WTC11 (cell line): ENCODE data around the gene LRMDA. TPM values are rescaled to one million over a fixed set of nuclear protein-coding genes. Genes with fewer than 3 reads are reported as not detected.

Experiments
- ATAC-seq: fragments of 200-7000 bp; cut with Tn5 transposase; 2 replicates; pipeline ENCODE4 v1.10.0; 2021; ENCODE audit warnings: mild to moderate bottlenecking, moderate library complexity
- CTCF ChIA-PET: fragments of 300-600 bp; sonication (Branson Sonifier 250); formaldehyde crosslinking; loops from one replicate; lab custom pipeline; 2021; ENCODE audit warnings: antibody characterized with exemption; lab: Charles Lee
- POLR2A ChIA-PET: fragments of 350-600 bp; sonication (Branson Sonifier 250); formaldehyde crosslinking; loops from one replicate; lab custom pipeline; 2021; ENCODE audit warnings: antibody characterized with exemption; lab: Charles Lee
- DNase-seq: peaks from one replicate; pipeline ENCODE4 v3.0.0; 2021; ENCODE audit warnings: low spot score
- H3K27ac Mint-ChIP-seq: 2 replicates; pipeline ENCODE4 v1.8.0; 2021; ENCODE audit warnings: mixed read lengths
- H3K27me3 Mint-ChIP-seq: 2 replicates; pipeline ENCODE4 v1.8.0; 2021; ENCODE audit warnings: low read depth, mild to moderate bottlenecking, moderate library complexity, mixed read lengths
- H3K36me3 Mint-ChIP-seq: 2 replicates; pipeline ENCODE4 v1.8.0; 2021; ENCODE audit warnings: mixed read lengths
- H3K4me1 Mint-ChIP-seq: 2 replicates; pipeline ENCODE4 v1.8.0; 2022; ENCODE audit warnings: mixed read lengths
- H3K4me3 Mint-ChIP-seq: 2 replicates; pipeline ENCODE4 v1.8.0; 2021; ENCODE audit warnings: mild to moderate bottlenecking, moderate library complexity, mixed read lengths
- H3K9me3 Mint-ChIP-seq: 2 replicates; pipeline ENCODE4 v1.8.0; 2021; ENCODE audit warnings: mixed read lengths
- AFF4 ChIP-seq: sonication (generic); formaldehyde crosslinking; IDR thresholded peaks from 2 replicates; pipeline ENCODE4 v1.8.1; 2023; ENCODE audit warnings: mild to moderate bottlenecking, missing genetic modification reagents, borderline replicate concordance
- ATF1 ChIP-seq: sonication (generic); formaldehyde crosslinking; IDR thresholded peaks from 2 replicates; pipeline ENCODE4 v1.8.1; 2023; ENCODE audit warnings: mild to moderate bottlenecking, moderate library complexity, missing genetic modification reagents
- E2F1 ChIP-seq: sonication (generic); formaldehyde crosslinking; IDR thresholded peaks from 2 replicates; pipeline ENCODE4 v1.8.0; 2022; ENCODE audit warnings: mild to moderate bottlenecking, missing genetic modification reagents
- E2F5 ChIP-seq: sonication (generic); formaldehyde crosslinking; IDR thresholded peaks from 2 replicates; pipeline ENCODE4 v1.8.1; 2022; ENCODE audit warnings: mild to moderate bottlenecking, moderate library complexity, missing genetic modification reagents
- ESRRA ChIP-seq: sonication (generic); formaldehyde crosslinking; IDR thresholded peaks from 2 replicates; pipeline ENCODE4 v1.8.1; 2022; ENCODE audit warnings: mild to moderate bottlenecking, missing genetic modification reagents, borderline replicate concordance
- GTF2I ChIP-seq: fragments of 250-450 bp; sonication (Bioruptor Pico); conservative IDR thresholded peaks from 2 replicates; pipeline ENCODE4 v1.4.0; 2021; ENCODE audit warnings: mild to moderate bottlenecking
- IRF2 ChIP-seq: sonication (generic); formaldehyde crosslinking; IDR thresholded peaks from 2 replicates; pipeline ENCODE4 v1.8.0; 2022; ENCODE audit warnings: low read depth, missing genetic modification reagents, borderline replicate concordance
- MLX ChIP-seq: sonication (generic); formaldehyde crosslinking; IDR thresholded peaks from 2 replicates; pipeline ENCODE4 v1.8.1; 2023; ENCODE audit warnings: mild to moderate bottlenecking, missing genetic modification reagents, moderate library complexity
- MXD4 ChIP-seq: fragments of 250-450 bp; sonication (Bioruptor Pico); IDR thresholded peaks from 2 replicates; pipeline ENCODE4 v1.8.0; 2021; ENCODE audit warnings: mild to moderate bottlenecking, moderate library complexity, borderline replicate concordance
- NFATC4 ChIP-seq: fragments of 250-450 bp; sonication (Bioruptor Pico); IDR thresholded peaks from 2 replicates; pipeline ENCODE4 v1.9.0; 2021; ENCODE audit warnings: mild to moderate bottlenecking
- NR1H2 ChIP-seq: sonication (generic); formaldehyde crosslinking; IDR thresholded peaks from 2 replicates; pipeline ENCODE4 v1.9.0; 2021; ENCODE audit warnings: mild to moderate bottlenecking, moderate library complexity, missing genetic modification reagents
- SMAD3 ChIP-seq: sonication (generic); formaldehyde crosslinking; IDR thresholded peaks from 2 replicates; pipeline ENCODE4 v1.8.0; 2022; ENCODE audit warnings: missing genetic modification reagents, mild to moderate bottlenecking, borderline replicate concordance
- SMAD4 ChIP-seq: sonication (generic); formaldehyde crosslinking; IDR thresholded peaks from 2 replicates; pipeline ENCODE4 v1.8.0; 2022; ENCODE audit warnings: mild to moderate bottlenecking, missing genetic modification reagents
- ZNF138 ChIP-seq: sonication (generic); formaldehyde crosslinking; conservative IDR thresholded peaks from 2 replicates; pipeline ENCODE4 v1.8.1; 2022; ENCODE audit warnings: mild to moderate bottlenecking, moderate library complexity, missing genetic modification reagents
- ZNF263 ChIP-seq: sonication (generic); formaldehyde crosslinking; IDR thresholded peaks from 2 replicates; pipeline ENCODE4 v1.8.1; 2022; ENCODE audit warnings: low read depth, mild to moderate bottlenecking, moderate library complexity, missing genetic modification reagents
- ZNF317 ChIP-seq: sonication (generic); formaldehyde crosslinking; IDR thresholded peaks from 2 replicates; pipeline ENCODE4 v1.8.1; 2023; ENCODE audit warnings: low read depth, mild to moderate bottlenecking, moderate library complexity, missing genetic modification reagents, borderline replicate concordance
- ZSCAN18 ChIP-seq: fragments of 250-450 bp; sonication (Bioruptor Pico); IDR thresholded peaks from 2 replicates; pipeline ENCODE4 v2.1.2; 2022; ENCODE audit warnings: mild to moderate bottlenecking, moderate library complexity
- total RNA-seq: library from RNA; stranded (reverse); gene quantifications from 3 replicates; pipeline ENCODE4 v1.2.3, GENCODE V29; 2021
- TF ChIP-seq, protein P1 (sequence below): sonication (generic); formaldehyde crosslinking; conservative IDR thresholded peaks from 2 replicates; pipeline ENCODE4 v1.8.1; 2023; ENCODE audit warnings: mild to moderate bottlenecking, low read depth, missing genetic modification reagents, moderate library complexity
- TF ChIP-seq, protein P2 (sequence below): sonication (generic); formaldehyde crosslinking; IDR thresholded peaks from 2 replicates; pipeline ENCODE4 v1.8.0; 2023; ENCODE audit warnings: missing genetic modification reagents
- TF ChIP-seq, protein P3 (sequence below): fragments of 250-450 bp; sonication (Bioruptor Pico); IDR thresholded peaks from 2 replicates; pipeline ENCODE4 v1.8.0; 2021; ENCODE audit warnings: mild to moderate bottlenecking

LRMDA gene
- total RNA-seq, 1 experiment from 2014 or later = 0.92 TPM

GRCh38 chr10:76514869-76515268, 1083.4 kb downstream of the LRMDA start:
- TF ChIP-seq E2F5 (CRISPR knock-in tag) (no peak), NFATC4 (no peak), ZSCAN18 (CRISPR knock-in tag) (no peak), ESRRA (no peak), ZNF263 (no peak), IRF2 (CRISPR knock-in tag) (no peak), NR1H2 (CRISPR knock-in tag) (no peak), ATF1 (CRISPR knock-in tag) (no peak), SMAD3 (CRISPR knock-in tag) (no peak)
- Mint-ChIP-seq H3K27me3 (no peaks in the 10 kb centered on the region; the same call in 1 of the 2 replicates), H3K4me1 (no peaks in the 10 kb centered on the region), H3K4me3 (no peak overlapping the region), H3K27ac (no peak overlapping the region), H3K9me3 (no peaks in the 10 kb centered on the region), H3K36me3 (no peaks in the 10 kb centered on the region)
- ChIA-PET CTCF (no interaction called here), POLR2A (no interaction called here)
- DNase-seq = no peak
- ATAC-seq = no peak

GRCh38 chr10:76522547-76522946, 1091.1 kb downstream of the LRMDA start:
- TF ChIP-seq ZNF138 (CRISPR knock-in tag) (no peak), ZNF317 (no peak), AFF4 (CRISPR knock-in tag) (no peak), SMAD4 (CRISPR knock-in tag) (no peak), GTF2I (no peak), MLX (CRISPR knock-in tag) (no peak), E2F1 (no peak), MXD4 (CRISPR knock-in tag) (no peak)
- TF ChIP-seq, protein P1, sequence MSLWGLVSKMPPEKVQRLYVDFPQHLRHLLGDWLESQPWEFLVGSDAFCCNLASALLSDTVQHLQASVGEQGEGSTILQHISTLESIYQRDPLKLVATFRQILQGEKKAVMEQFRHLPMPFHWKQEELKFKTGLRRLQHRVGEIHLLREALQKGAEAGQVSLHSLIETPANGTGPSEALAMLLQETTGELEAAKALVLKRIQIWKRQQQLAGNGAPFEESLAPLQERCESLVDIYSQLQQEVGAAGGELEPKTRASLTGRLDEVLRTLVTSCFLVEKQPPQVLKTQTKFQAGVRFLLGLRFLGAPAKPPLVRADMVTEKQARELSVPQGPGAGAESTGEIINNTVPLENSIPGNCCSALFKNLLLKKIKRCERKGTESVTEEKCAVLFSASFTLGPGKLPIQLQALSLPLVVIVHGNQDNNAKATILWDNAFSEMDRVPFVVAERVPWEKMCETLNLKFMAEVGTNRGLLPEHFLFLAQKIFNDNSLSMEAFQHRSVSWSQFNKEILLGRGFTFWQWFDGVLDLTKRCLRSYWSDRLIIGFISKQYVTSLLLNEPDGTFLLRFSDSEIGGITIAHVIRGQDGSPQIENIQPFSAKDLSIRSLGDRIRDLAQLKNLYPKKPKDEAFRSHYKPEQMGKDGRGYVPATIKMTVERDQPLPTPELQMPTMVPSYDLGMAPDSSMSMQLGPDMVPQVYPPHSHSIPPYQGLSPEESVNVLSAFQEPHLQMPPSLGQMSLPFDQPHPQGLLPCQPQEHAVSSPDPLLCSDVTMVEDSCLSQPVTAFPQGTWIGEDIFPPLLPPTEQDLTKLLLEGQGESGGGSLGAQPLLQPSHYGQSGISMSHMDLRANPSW (CRISPR knock-in tag) = no peak
- TF ChIP-seq, protein P2, sequence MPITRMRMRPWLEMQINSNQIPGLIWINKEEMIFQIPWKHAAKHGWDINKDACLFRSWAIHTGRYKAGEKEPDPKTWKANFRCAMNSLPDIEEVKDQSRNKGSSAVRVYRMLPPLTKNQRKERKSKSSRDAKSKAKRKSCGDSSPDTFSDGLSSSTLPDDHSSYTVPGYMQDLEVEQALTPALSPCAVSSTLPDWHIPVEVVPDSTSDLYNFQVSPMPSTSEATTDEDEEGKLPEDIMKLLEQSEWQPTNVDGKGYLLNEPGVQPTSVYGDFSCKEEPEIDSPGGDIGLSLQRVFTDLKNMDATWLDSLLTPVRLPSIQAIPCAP (CRISPR knock-in tag) = no peak
- TF ChIP-seq, protein P3, sequence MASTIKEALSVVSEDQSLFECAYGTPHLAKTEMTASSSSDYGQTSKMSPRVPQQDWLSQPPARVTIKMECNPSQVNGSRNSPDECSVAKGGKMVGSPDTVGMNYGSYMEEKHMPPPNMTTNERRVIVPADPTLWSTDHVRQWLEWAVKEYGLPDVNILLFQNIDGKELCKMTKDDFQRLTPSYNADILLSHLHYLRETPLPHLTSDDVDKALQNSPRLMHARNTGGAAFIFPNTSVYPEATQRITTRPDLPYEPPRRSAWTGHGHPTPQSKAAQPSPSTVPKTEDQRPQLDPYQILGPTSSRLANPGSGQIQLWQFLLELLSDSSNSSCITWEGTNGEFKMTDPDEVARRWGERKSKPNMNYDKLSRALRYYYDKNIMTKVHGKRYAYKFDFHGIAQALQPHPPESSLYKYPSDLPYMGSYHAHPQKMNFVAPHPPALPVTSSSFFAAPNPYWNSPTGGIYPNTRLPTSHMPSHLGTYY (CRISPR knock-in tag) = no peak
- ChIA-PET CTCF (no interaction called here), POLR2A (no interaction called here)
- H3K4me3 Mint-ChIP-seq = no peak overlapping the region
- no peaks in the 10 kb centered on the region for H3K36me3 Mint-ChIP-seq
- ATAC-seq = no peak
- no peak overlapping the region for H3K27ac Mint-ChIP-seq
- H3K9me3 Mint-ChIP-seq = peaks cover 8% of the 10 kb centered on the region
- H3K4me1 Mint-ChIP-seq = peaks cover 7% of the 10 kb centered on the region; the same call in 1 of the 2 replicates
- DNase-seq = no peak
- no peaks in the 10 kb centered on the region for H3K27me3 Mint-ChIP-seq
